Small intestine (tissue), 7 donors: ENCODE results near the gene KLHL10. TPM values are rescaled to one million over a fixed set of nuclear protein-coding genes. Genes with fewer than 3 reads are reported as not detected.

Experiments used
- DNase-seq, 2 donors: peaks; one replicate each; pipeline versions ENCODE4 v3.0.0 to v3.0.0-alpha.2; 2013
- FAIRE-seq: peaks from 2 replicates; lab custom pipeline; 2012; peaks lifted over from hg19 to GRCh38; lab: Jason Lieb, UNC
- H3K27ac ChIP-seq, 3 donors: one replicate each; pipeline ENCODE4 v1.5.1; 2013; ENCODE audit warnings: low read length in 2 of 3, mild to moderate bottlenecking in 2 of 3, control low read depth in 1 of 3, inconsistent platforms in 1 of 3, low read depth in 1 of 3, moderate library complexity in 1 of 3
- H3K27me3 ChIP-seq, 3 donors: one replicate each; pipeline ENCODE4 v1.6.1; 2013; ENCODE audit warnings: low read length in 3 of 3, inconsistent platforms in 1 of 3; ENCODE audit not compliant: control insufficient read depth in 3 of 3, insufficient read depth in 3 of 3
- H3K36me3 ChIP-seq, 3 donors: one replicate each; pipeline ENCODE4 v1.6.1; 2013; ENCODE audit warnings: low read length in 3 of 3, inconsistent platforms in 1 of 3, low read depth in 1 of 3, mild to moderate bottlenecking in 1 of 3, moderate library complexity in 1 of 3; ENCODE audit not compliant: control insufficient read depth in 3 of 3, insufficient read depth in 2 of 3
- H3K4me1 ChIP-seq, 3 donors: one replicate each; pipeline ENCODE4 v1.6.1; 2013; ENCODE audit warnings: low read length in 2 of 3, inconsistent platforms in 1 of 3, low read depth in 1 of 3, mild to moderate bottlenecking in 1 of 3, moderate library complexity in 1 of 3; ENCODE audit not compliant: control insufficient read depth in 3 of 3, insufficient read depth in 2 of 3
- H3K4me3 ChIP-seq, 3 donors: one replicate each; pipeline ENCODE4 v1.5.1; 2013; ENCODE audit warnings: low read length in 3 of 3, control low read depth in 1 of 3, inconsistent platforms in 1 of 3, low read depth in 1 of 3, mild to moderate bottlenecking in 1 of 3, moderate library complexity in 1 of 3
- H3K9me3 ChIP-seq, 2 donors: one replicate each; pipeline ENCODE4 v1.6.1; 2013; ENCODE audit warnings: low read depth in 1 of 2, low read length in 1 of 2; ENCODE audit not compliant: control insufficient read depth in 2 of 2, insufficient read depth in 1 of 2
- WGBS, 3 donors: extraction: QIAGEN DNeasy Blood & Tissue Kit; methylation state at CpG; one replicate each; pipeline ENCODE4 v1.1.7; 2013; 5-methylcytosine and 5-hydroxymethylcytosine counted together
- polyA plus RNA-seq, 4 donors: library from polyadenylated mRNA; stranded (reverse) in 3 of 4; unstranded in 1 of 4; fragments of 200-250 nt in 3 of 4; fragments of 120-200 nt in 1 of 4; gene quantifications; one replicate each; pipeline versions ENCODE4 v1.2.1 to v1.2.3, GENCODE V29; 2013
- donor health status: healthy with polysubstance abuse.
- donor health status: control.
- donor health status: control.
- donor health status: Bipolar disorder and iron deficiency.
- donor health status: healthy.

Gene KLHL10
- polyA plus RNA-seq, 4 donors = 0.15 TPM; not detected in 3

GRCh38 chr17:41860254-41860931, 22.8 kb downstream of the KLHL10 start:
- no peak overlapping the region for H3K4me3 ChIP-seq
- WGBS, 3 donors = 81 to 84% (median 83%) methylated on average over 3 of the region's 3 CpGs
- H3K27ac ChIP-seq = no peak overlapping the region
- H3K4me1 ChIP-seq = peaks cover 5 to 15% (median 13%) of the 10 kb centered on the region in 3 donors
- no peaks in the 10 kb centered on the region for H3K9me3 ChIP-seq
- peaks cover 0 to 2% (median 0%) of the 10 kb centered on the region in 3 donors for H3K36me3 ChIP-seq
- FAIRE-seq = no peak
- H3K27me3 ChIP-seq = no peaks in the 10 kb centered on the region
- DNase-seq = no peak

- H3K27me3 ChIP-seq = no peaks in the 10 kb centered on the region
- 46 to 61% (median 52%) methylated on average over 18 of the region's 18 CpGs for WGBS, 3 donors
- DNase-seq (no peak), FAIRE-seq (no peak)
- H3K9me3 ChIP-seq = no peaks in the 10 kb centered on the region
- H3K4me3 ChIP-seq = peak overlapping the region in 2 of 3 donors; percentile 22 to 77
- H3K27ac ChIP-seq = no peak overlapping the region
- H3K4me1 ChIP-seq = peaks cover 5 to 15% (median 15%) of the 10 kb centered on the region in 3 donors
- H3K36me3 ChIP-seq = peaks cover 2 to 10% (median 3%) of the 10 kb centered on the region in 3 donors
Observed at GRCh38 chr17:41863074-41863848, 25.6 kb downstream of the KLHL10 start.

GRCh38 chr17:41864498-41864835, 26.8 kb downstream of the KLHL10 start:
- 0% methylated on average over 20 to 25 of the region's 25 CpGs for WGBS, 3 donors
- peak overlapping the region; percentile 77 to 99 (median 93) for H3K4me3 ChIP-seq
- H3K4me1 ChIP-seq = peaks cover 5 to 15% (median 15%) of the 10 kb centered on the region in 3 donors
- no peaks in the 10 kb centered on the region for H3K9me3 ChIP-seq
- no peak for DNase-seq
- no peak for FAIRE-seq
- peaks cover 2 to 12% (median 3%) of the 10 kb centered on the region in 3 donors for H3K36me3 ChIP-seq
- H3K27me3 ChIP-seq = no peaks in the 10 kb centered on the region
- peak overlapping the region; percentile 90 to 97 (median 95) for H3K27ac ChIP-seq

GRCh38 chr17:41864836-41865595, 27.4 kb downstream of the KLHL10 start, which contains the start of gene KLHL11:
KLHL11 (minus strand) TSS chr17:41865423; CDS start chr17:41865370, 53 bp downstream.
- peak within 1 kb of the TSS; percentile 77 to 99 (median 93) for H3K4me3 ChIP-seq
- peaks cover 5 to 15% (median 13%) of the 10 kb centered on the region in 3 donors for H3K4me1 ChIP-seq
- H3K36me3 ChIP-seq = peaks cover 2 to 16% (median 3%) of the 10 kb centered on the region in 3 donors
- no peaks in the 10 kb centered on the region for H3K9me3 ChIP-seq
- 0 to 1% (median 0%) methylated on average over 70 to 90 of the region's 90 CpGs for WGBS, 3 donors
- DNase-seq = peak; percentile 90 to 97
- H3K27ac ChIP-seq = peak within 1 kb of the TSS; percentile 90 to 97 (median 95)
- H3K27me3 ChIP-seq = no peaks in the 10 kb centered on the region
- no peak for FAIRE-seq

- no peak for FAIRE-seq
- 0 to 1% (median 1%) methylated on average over 10 of the region's 10 CpGs for WGBS, 3 donors
- peak overlapping the region in 1 of 3 donors; percentile 35 for H3K4me3 ChIP-seq
Observed at GRCh38 chr17:41865596-41865893, 27.9 kb downstream of the KLHL10 start.

GRCh38 chr17:41868568-41868967, 30.9 kb downstream of the KLHL10 start:
- DNase-seq = no peak
- H3K36me3 ChIP-seq = peaks cover 6 to 46% (median 9%) of the 10 kb centered on the region in 3 donors
- FAIRE-seq = no peak
- H3K4me1 ChIP-seq = peaks cover 0 to 10% (median 6%) of the 10 kb centered on the region in 3 donors
- no peaks in the 10 kb centered on the region for H3K27me3 ChIP-seq
- H3K9me3 ChIP-seq = no peaks in the 10 kb centered on the region
- no peak overlapping the region for H3K27ac ChIP-seq
- H3K4me3 ChIP-seq = no peak overlapping the region
- WGBS, 3 donors = 54 to 77% (median 56%) methylated on average over 3 of the region's 3 CpGs

More at GRCh38 chr17:41865596-41865893, 27.9 kb downstream of the KLHL10 start:
- no peaks in the 10 kb centered on the region for H3K9me3 ChIP-seq
- H3K4me1 ChIP-seq = peaks cover 5 to 15% (median 13%) of the 10 kb centered on the region in 3 donors
- H3K36me3 ChIP-seq = peaks cover 2 to 22% (median 5%) of the 10 kb centered on the region in 3 donors
- no peak for DNase-seq
- H3K27ac ChIP-seq = peak overlapping the region in 2 of 3 donors; percentile 11 to 69
- H3K27me3 ChIP-seq = no peaks in the 10 kb centered on the region

GRCh38 chr17:41869426-41869825, 31.8 kb downstream of the KLHL10 start:
- DNase-seq (no peak), FAIRE-seq (no peak)
- Histone ChIP-seq H3K27ac (no peak overlapping the region), H3K36me3 (peaks cover 11 to 53% (median 13%) of the 10 kb centered on the region in 3 donors), H3K4me1 (peaks cover 0 to 2% (median 0%) of the 10 kb centered on the region in 3 donors), H3K4me3 (no peak overlapping the region), H3K27me3 (no peaks in the 10 kb centered on the region), H3K9me3 (no peaks in the 10 kb centered on the region)
- WGBS, 3 donors = 59 to 69% (median 62%) methylated on average over 9 of the region's 9 CpGs

- no peak for DNase-seq
- no peaks in the 10 kb centered on the region for H3K9me3 ChIP-seq
- no peak overlapping the region for H3K4me3 ChIP-seq
- no peak overlapping the region for H3K27ac ChIP-seq
- no peak for FAIRE-seq
- 84 to 91% (median 86%) methylated on average over 2 of the region's 2 CpGs for WGBS, 3 donors
- H3K36me3 ChIP-seq = peaks cover 11 to 59% (median 13%) of the 10 kb centered on the region in 3 donors
- peaks cover 0 to 2% (median 0%) of the 10 kb centered on the region in 3 donors for H3K4me1 ChIP-seq
- H3K27me3 ChIP-seq = no peaks in the 10 kb centered on the region
Observed at GRCh38 chr17:41870097-41870496, 32.5 kb downstream of the KLHL10 start.
